Stimulated activated CD4-positive, alpha-beta T cell treated with anti-CD3 and anti-CD28 coated beads, Interleukin-12 subunit alpha, Interleukin-12 subunit beta, amount 100 ng/mL, for 24 hours (primary cell): ENCODE results near the gene IFT52.
"Not testable (repeated sequence)": the region's sequence is repeated elsewhere in the genome, so short reads cannot be mapped to it uniquely, and the experiment has no call there.

Experiments
- DNase-seq, 2 experiments: peaks; one replicate each; pipeline ENCODE4 v3.0.0-alpha.2; 2020; ENCODE audit warnings: low read depth in 2 of 2

The IFT52 gene

GRCh38 chr20:43651650-43652184 lies 61.0 kb downstream of the IFT52 start:
- DNase-seq, result not testable (repeated sequence)

- no peak for DNase-seq
Measured at GRCh38 chr20:43653966-43654365, 63.2 kb downstream of the IFT52 start.

GRCh38 chr20:43655176-43655575 lies 64.4 kb downstream of the IFT52 start:
- not testable (repeated sequence) for DNase-seq

GRCh38 chr20:43655937-43656336 lies 65.2 kb downstream of the IFT52 start:
- DNase-seq, result no peak

GRCh38 chr20:43658069-43658722 lies 67.5 kb downstream of the IFT52 start:
- peak; percentile 34 to 60 for DNase-seq

- DNase-seq, result no peak
Measured at GRCh38 chr20:43658723-43659419, 68.1 kb downstream of the IFT52 start.

- DNase-seq, result no peak
Measured at GRCh38 chr20:43662943-43663655, 72.4 kb downstream of the IFT52 start.

GRCh38 chr20:43665466-43666176 lies 74.9 kb downstream of the IFT52 start:
- DNase-seq, result no peak

GRCh38 chr20:43666376-43667328 lies 75.9 kb downstream of the IFT52 start, which contains the start of gene MYBL2:
Gene MYBL2, plus strand, starts transcription at chr20:43667114. Its CDS starts 170 bp downstream, at chr20:43667284.
- DNase-seq, result peak; percentile 36 to 47

GRCh38 chr20:43667341-43668132 lies 76.8 kb downstream of the IFT52 start:
- DNase-seq, result no peak

- no peak for DNase-seq
Measured at GRCh38 chr20:43669332-43669731, 78.6 kb downstream of the IFT52 start.

- DNase-seq, result no peak
Measured at GRCh38 chr20:43670423-43670822, 79.7 kb downstream of the IFT52 start.

GRCh38 chr20:43676368-43676767 lies 85.6 kb downstream of the IFT52 start:
- DNase-seq, result no peak

GRCh38 chr20:43680981-43681380 lies 90.2 kb downstream of the IFT52 start:
- no peak for DNase-seq

- DNase-seq, result no peak
Measured at GRCh38 chr20:43681468-43681942, 90.8 kb downstream of the IFT52 start.

- no peak for DNase-seq
Measured at GRCh38 chr20:43681991-43682410, 91.3 kb downstream of the IFT52 start.

GRCh38 chr20:43682446-43682845 lies 91.7 kb downstream of the IFT52 start:
- DNase-seq, result no peak

- no peak for DNase-seq
Measured at GRCh38 chr20:43686820-43687219, 96.1 kb downstream of the IFT52 start.

- DNase-seq, result no peak
Measured at GRCh38 chr20:43689165-43689564, 98.4 kb downstream of the IFT52 start.
